Lung (tissue), 12 donors: Measurements from ENCODE around the gene CD200R1. TPM values are rescaled to one million over a fixed set of nuclear protein-coding genes. Genes with fewer than 3 reads are reported as not detected.

Experiments used
- ATAC-seq: fragments of 200-7000 bp; cut with Tn5 transposase; one replicate; pipeline ENCODE4 v1.9.1; 2020; ENCODE audit warnings: moderate number of reproducible peaks; ENCODE audit not compliant: insufficient read depth, low FRiP score
- DNase-seq, 3 donors: peaks; one replicate each; pipeline ENCODE4 v3.0.0-alpha.2; 2013 to 2017
- H3K27ac ChIP-seq, 2 donors: one replicate each; pipeline ENCODE4 v1.5.1; 2013; ENCODE audit warnings: mild to moderate bottlenecking in 2 of 2, moderate library complexity in 2 of 2, control low read depth in 1 of 2, inconsistent platforms in 1 of 2, low read depth in 1 of 2, low read length in 1 of 2
- H3K27me3 ChIP-seq, 3 donors: one replicate each; pipeline ENCODE4 v1.5.1; 2013; ENCODE audit warnings: low read length in 2 of 3; ENCODE audit not compliant: control insufficient read depth in 3 of 3, insufficient read depth in 3 of 3
- H3K36me3 ChIP-seq, 4 donors: one replicate each; pipeline ENCODE4 v1.5.1; 2013; ENCODE audit warnings: low read length in 4 of 4, mild to moderate bottlenecking in 1 of 4, moderate library complexity in 1 of 4; ENCODE audit not compliant: control insufficient read depth in 4 of 4, insufficient read depth in 4 of 4
- H3K4me1 ChIP-seq, 5 donors: one replicate each; pipeline ENCODE4 v1.5.1; 2013; ENCODE audit warnings: low read length in 5 of 5, mild to moderate bottlenecking in 2 of 5, moderate library complexity in 1 of 5; ENCODE audit not compliant: control insufficient read depth in 5 of 5, insufficient read depth in 5 of 5
- H3K4me3 ChIP-seq: one replicate; pipeline ENCODE4 v1.5.1; 2013; ENCODE audit warnings: mild to moderate bottlenecking, control low read depth, moderate library complexity
- H3K9ac ChIP-seq, 2 donors: one replicate each; pipeline ENCODE4 v1.5.1; 2013; ENCODE audit warnings: low read length in 2 of 2, control low read depth in 1 of 2; ENCODE audit not compliant: insufficient read depth in 1 of 2
- H3K9me3 ChIP-seq, 4 donors: one replicate each; pipeline ENCODE4 v1.5.1; 2013; ENCODE audit warnings: low read length in 3 of 4, mild to moderate bottlenecking in 1 of 4, moderate library complexity in 1 of 4; ENCODE audit not compliant: control insufficient read depth in 4 of 4, insufficient read depth in 3 of 4
- CTCF ChIP-seq: IDR thresholded peaks from 2 replicates; pipeline ENCODE4 v1.5.1; 2012; ENCODE audit warnings: mild to moderate bottlenecking; ENCODE audit errors: control extremely low read depth, extremely low read depth
- WGBS, 2 donors: extraction: QIAGEN DNeasy Blood & Tissue Kit; methylation state at CpG; one replicate each; pipeline ENCODE4 v1.1.7; 2013; 5-methylcytosine and 5-hydroxymethylcytosine counted together
- polyA plus RNA-seq, 2 donors: library from polyadenylated mRNA; stranded (reverse); fragments of 200-250 nt; gene quantifications; one replicate each; pipeline ENCODE4 v1.2.1, GENCODE V29; 2013
- total RNA-seq, 2 donors: library from RNA; depleted of rRNA in 1 of 2; stranded (reverse); fragments of >200 nt in 1 of 2; gene quantifications; one replicate each; pipeline ENCODE4 v1.2.1, GENCODE V29; 2014 to 2021
- donor health status: control.
- donor health status: control.
- donor health status: Bipolar disorder and iron deficiency.
- donor health status: healthy.
- donor health status: DM: yes; HTN: yes; CAD: no.

Gene CD200R1
- total and polyA plus RNA-seq, 4 donors = 0.22 to 2.2 (median 0.58) TPM

DNA sequence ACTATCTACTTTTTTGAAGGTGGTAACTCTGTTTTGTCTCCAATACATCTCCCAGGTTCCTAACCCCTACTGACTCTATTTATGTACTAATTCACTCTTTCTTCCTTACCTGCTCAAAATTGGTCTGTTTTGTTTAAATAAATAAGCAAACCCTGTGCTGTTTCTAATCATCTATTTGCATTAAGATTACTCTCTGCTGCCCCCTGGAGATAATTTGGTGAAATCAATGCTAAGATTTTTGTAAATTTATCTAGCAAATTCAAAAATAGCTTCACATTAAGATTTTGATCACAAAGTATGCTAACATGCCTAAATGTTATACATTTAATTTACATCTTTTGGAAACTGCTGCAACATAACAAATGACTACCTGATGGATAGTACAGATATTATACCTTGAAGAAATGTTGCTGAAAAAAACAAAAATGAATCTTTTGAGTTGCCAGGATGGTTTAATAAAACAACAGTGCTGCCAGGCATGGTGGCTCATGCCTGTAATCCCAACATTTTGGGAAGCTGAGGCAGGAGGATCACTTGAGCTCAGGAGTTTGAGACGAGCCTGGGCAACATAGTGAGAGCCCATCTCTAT, 4.4 kb upstream of the CD200R1 start:
- Histone ChIP-seq H3K9ac (no peak overlapping the region), H3K27ac (no peak overlapping the region), H3K27me3 (no peaks in the 10 kb centered on the region), H3K4me3 (no peak overlapping the region), H3K9me3 (no peaks in the 10 kb centered on the region), H3K4me1 (peaks cover 0 to 6% (median 0%) of the 10 kb centered on the region in 5 donors), H3K36me3 (no peaks in the 10 kb centered on the region)
- WGBS, 2 donors = 91 to 93% methylated on average over 1 of the region's 1 CpG
- DNase-seq = peak in 2 of 3 donors; percentile 57 to 63
- no peak for ATAC-seq
- TF ChIP-seq CTCF = peak; percentile 33

- no peaks in the 10 kb centered on the region for H3K9me3 ChIP-seq
- WGBS, 2 donors = 79 to 86% methylated on average over 2 of the region's 2 CpGs
Measured at GRCh38 chr3:112976953-112977352, 2.0 kb upstream of the CD200R1 start.

DNA sequence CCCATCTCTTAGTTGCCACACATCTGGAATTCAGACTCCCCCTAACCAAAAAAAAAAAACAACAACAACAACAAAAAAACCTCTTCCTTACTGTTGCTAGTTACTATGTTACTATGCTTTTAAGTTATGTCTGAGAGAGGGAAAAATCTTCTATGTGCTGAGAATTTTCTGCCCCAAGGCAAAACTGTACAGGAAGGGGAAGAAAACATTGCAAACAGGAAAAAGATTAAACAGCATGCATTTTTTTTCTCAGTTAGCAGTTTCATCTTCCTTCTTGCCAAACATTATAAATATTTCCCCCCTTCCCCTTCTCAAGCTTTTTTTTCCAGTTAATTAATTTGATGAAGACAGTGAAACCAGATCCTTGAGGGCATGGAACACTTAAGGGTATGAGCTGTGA, 1.1 kb upstream of the CD200R1 start:
- TF ChIP-seq CTCF = no peak
- Histone ChIP-seq H3K9ac (no peak overlapping the region), H3K4me1 (peaks cover 0 to 6% (median 0%) of the 10 kb centered on the region in 5 donors), H3K36me3 (no peaks in the 10 kb centered on the region), H3K27me3 (peaks cover 0 to 23% (median 4%) of the 10 kb centered on the region in 3 donors), H3K9me3 (no peaks in the 10 kb centered on the region), H3K4me3 (no peak overlapping the region), H3K27ac (no peak overlapping the region)
- ATAC-seq (no peak), DNase-seq (peak in 1 of 3 donors; percentile 14)

More at GRCh38 chr3:112976953-112977352, 2.0 kb upstream of the CD200R1 start:
- no peak overlapping the region for H3K27ac ChIP-seq
- no peak overlapping the region for H3K4me3 ChIP-seq
- DNase-seq (no peak), ATAC-seq (no peak)
- no peak overlapping the region for H3K9ac ChIP-seq
- TF ChIP-seq CTCF = no peak
- peaks cover 0 to 15% (median 0%) of the 10 kb centered on the region in 3 donors for H3K27me3 ChIP-seq
- H3K36me3 ChIP-seq = no peaks in the 10 kb centered on the region
- H3K4me1 ChIP-seq = peaks cover 0 to 6% (median 0%) of the 10 kb centered on the region in 5 donors

- TF ChIP-seq CTCF = no peak
- Histone ChIP-seq H3K4me3 (no peak overlapping the region), H3K27ac (no peak overlapping the region), H3K9me3 (no peaks in the 10 kb centered on the region), H3K9ac (no peak overlapping the region), H3K4me1 (peaks cover 0 to 6% (median 0%) of the 10 kb centered on the region in 5 donors), H3K36me3 (no peaks in the 10 kb centered on the region), H3K27me3 (peaks cover 0 to 28% (median 4%) of the 10 kb centered on the region in 3 donors)
- DNase-seq (no peak), ATAC-seq (no peak)
- 74 to 83% methylated on average over 2 of the region's 2 CpGs for WGBS, 2 donors
Measured at GRCh38 chr3:112974178-112974517, 755 bp downstream of the CD200R1 start.
